Measurements from ENCODE around the gene PRKAG3. TPM values are rescaled to one million over a fixed set of nuclear protein-coding genes. Genes with fewer than 3 reads are reported as not detected.

PRKAG3 gene
- total RNA-seq, 4 donors from 2014 or later: not detected

- DNase-seq (ENCODE audit: extremely low spot score): no peak
- Histone ChIP-seq H3K27me3 (peaks cover 0 to 99% (median 55%) of the 10 kb centered on the region in 4 donors), H3K27ac (replicated peaks in 1 of 4) (no peak overlapping the region), H3K36me3 (no peaks in the 10 kb centered on the region), H3K4me3 (no peak overlapping the region), H3K4me1 (peaks cover 19 to 39% (median 32%) of the 10 kb centered on the region in 4 donors), H3K9me3 (no peaks in the 10 kb centered on the region)
- TF ChIP-seq CTCF (IDR thresholded peaks at IDR 0.05): no peak
- TF ChIP-seq POLR2AphosphoS5 (IDR thresholded peaks at IDR 0.05): no peak
- no peak for TF ChIP-seq EP300 (IDR thresholded peaks at IDR 0.05)
- TF ChIP-seq POLR2A (IDR thresholded peaks at IDR 0.05; ENCODE audit: low read depth): no peak
- WGBS: 33% methylated on average over 12 of the region's 16 CpGs
- intact Hi-C loops (cut with DNase I): no loop called here
Measured at GRCh38 chr2:218878926-218879761, 47.5 kb upstream of the PRKAG3 start.

GRCh38 chr2:218878486-218878885 lies 46.9 kb upstream of the PRKAG3 start:
- H3K9me3 ChIP-seq: no peaks in the 10 kb centered on the region
- H3K27me3 ChIP-seq: peaks cover 0 to 99% (median 60%) of the 10 kb centered on the region in 4 donors
- DNase-seq (ENCODE audit: extremely low spot score): no peak
- TF ChIP-seq POLR2A (IDR thresholded peaks at IDR 0.05; ENCODE audit: low read depth) (no peak), CTCF (IDR thresholded peaks at IDR 0.05) (no peak), POLR2AphosphoS5 (IDR thresholded peaks at IDR 0.05) (no peak), EP300 (IDR thresholded peaks at IDR 0.05) (no peak)
- intact Hi-C loops (cut with DNase I): no loop called here
- no peaks in the 10 kb centered on the region for H3K36me3 ChIP-seq
- no peak overlapping the region for H3K4me3 ChIP-seq
- WGBS: 68% methylated on average over 6 of the region's 6 CpGs
- H3K27ac ChIP-seq (replicated peaks in 1 of 4): no peak overlapping the region
- peaks cover 16 to 36% (median 28%) of the 10 kb centered on the region in 4 donors for H3K4me1 ChIP-seq

DNA sequence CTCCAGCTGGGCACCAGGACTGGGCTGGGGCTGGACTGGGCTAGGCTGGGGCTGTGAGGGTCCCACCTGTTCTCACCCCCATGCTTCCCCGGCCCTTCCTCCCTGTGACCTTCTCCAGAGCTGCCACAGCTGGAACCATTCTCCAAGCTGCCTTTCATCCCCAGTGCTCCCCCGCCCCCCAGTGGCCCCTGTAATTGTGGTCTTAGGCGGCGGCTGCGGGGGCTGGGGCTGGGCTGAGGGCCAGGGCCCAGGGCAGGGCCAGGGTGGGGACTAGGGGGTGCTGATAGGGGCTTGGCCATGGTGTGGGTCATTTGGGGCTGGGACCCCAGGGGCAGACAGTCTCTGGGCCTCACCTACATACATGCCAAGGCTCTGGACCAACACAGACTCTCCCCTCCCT lies 46.3 kb upstream of the PRKAG3 start:
- H3K4me3 ChIP-seq: no peak overlapping the region
- DNase-seq (ENCODE audit: extremely low spot score): no peak
- 33% methylated on average over 1 of the region's 5 CpGs for WGBS
- H3K27me3 ChIP-seq: peaks cover 0 to 99% (median 64%) of the 10 kb centered on the region in 4 donors
- TF ChIP-seq POLR2A (IDR thresholded peaks at IDR 0.05; ENCODE audit: low read depth): no peak
- no peak for TF ChIP-seq POLR2AphosphoS5 (IDR thresholded peaks at IDR 0.05)
- no peak for TF ChIP-seq CTCF (IDR thresholded peaks at IDR 0.05)
- no peak for TF ChIP-seq EP300 (IDR thresholded peaks at IDR 0.05)
- H3K9me3 ChIP-seq: no peaks in the 10 kb centered on the region
- H3K4me1 ChIP-seq: peaks cover 11 to 36% (median 27%) of the 10 kb centered on the region in 4 donors
- H3K36me3 ChIP-seq: no peaks in the 10 kb centered on the region
- H3K27ac ChIP-seq (replicated peaks in 1 of 4): no peak overlapping the region
- intact Hi-C loops (cut with DNase I): no loop called here

GRCh38 chr2:218877331-218877730 lies 45.7 kb upstream of the PRKAG3 start:
- peaks cover 11 to 40% (median 24%) of the 10 kb centered on the region in 4 donors for H3K4me1 ChIP-seq
- no peak for DNase-seq (ENCODE audit: extremely low spot score)
- TF ChIP-seq POLR2AphosphoS5 (IDR thresholded peaks at IDR 0.05): no peak
- TF ChIP-seq POLR2A (IDR thresholded peaks at IDR 0.05; ENCODE audit: low read depth): no peak
- TF ChIP-seq CTCF (IDR thresholded peaks at IDR 0.05): no peak
- no peak overlapping the region for H3K4me3 ChIP-seq
- no peaks in the 10 kb centered on the region for H3K36me3 ChIP-seq
- peaks cover 0 to 99% (median 70%) of the 10 kb centered on the region in 4 donors for H3K27me3 ChIP-seq
- H3K27ac ChIP-seq (replicated peaks in 1 of 4): no peak overlapping the region
- intact Hi-C loops (cut with DNase I): no loop called here
- H3K9me3 ChIP-seq: no peaks in the 10 kb centered on the region
- 84% methylated on average over 5 of the region's 6 CpGs for WGBS
